GM20000 (cell line): Measurements from ENCODE around the gene PARD6G.
"Not testable (repeated sequence)": the region's sequence is repeated elsewhere in the genome, so short reads cannot be mapped to it uniquely, and the experiment has no call there.

Experiments
- DNase-seq: peaks from one replicate; pipeline ENCODE4 v3.0.0; 2012; ENCODE audit warnings: low spot score
- CTCF ChIP-seq: IDR thresholded peaks from 2 replicates; pipeline ENCODE4 v1.5.1; 2012; ENCODE audit warnings: mild to moderate bottlenecking, control low read depth; ENCODE audit errors: extremely low read depth, missing control alignments

PARD6G gene

GRCh38 chr18:80167331-80167730 lies 80.0 kb downstream of the PARD6G start:
- DNase-seq: no peak
- no peak for TF ChIP-seq CTCF

- TF ChIP-seq CTCF: no peak
- no peak for DNase-seq
Measured at GRCh38 chr18:80166725-80167124, 80.6 kb downstream of the PARD6G start.

GRCh38 chr18:80166240-80166639 lies 81.1 kb downstream of the PARD6G start:
- no peak for TF ChIP-seq CTCF
- no peak for DNase-seq

- not testable (repeated sequence) for DNase-seq
Measured at GRCh38 chr18:80164727-80165355, 82.5 kb downstream of the PARD6G start.

- no peak for DNase-seq
- no peak for TF ChIP-seq CTCF
Measured at GRCh38 chr18:80163183-80163582, 84.1 kb downstream of the PARD6G start.

- TF ChIP-seq CTCF: no peak
- DNase-seq: no peak
Measured at GRCh38 chr18:80161781-80162417, 85.4 kb downstream of the PARD6G start.

- TF ChIP-seq CTCF: peak; percentile 93
- peak; percentile 81 for DNase-seq
Measured at GRCh38 chr18:80159713-80160636, 87.3 kb downstream of the PARD6G start.
